Endometrial microvascular endothelial cells (primary cell): Measurements from ENCODE around the gene PLEKHM2. TPM values are rescaled to one million over a fixed set of nuclear protein-coding genes. Genes with fewer than 3 reads are reported as not detected.

Source experiments
- in situ Hi-C: cut with HindIII; loops from 2 replicates; pipeline ENCODE4 v1.10.0; 2017; ENCODE audit warnings: low sequenced_read_pairs, low pct_unique_long_range_greater_than_20kb; ENCODE audit errors: inconsistent ontology term
- total RNA-seq: library from RNA; depleted of rRNA; stranded (reverse); fragments of >200 nt; gene quantifications from one replicate; pipeline ENCODE4 v1.2.3, GENCODE V29; 2015; ENCODE audit errors: inconsistent ontology term

PLEKHM2 gene
- total RNA-seq, 1 donor from 2014 or later = 42.1 TPM

GRCh38 chr1:15671430-15671829 is 12.7 kb upstream of the PLEKHM2 start:
- in situ Hi-C loops = no loop called here

DNA sequence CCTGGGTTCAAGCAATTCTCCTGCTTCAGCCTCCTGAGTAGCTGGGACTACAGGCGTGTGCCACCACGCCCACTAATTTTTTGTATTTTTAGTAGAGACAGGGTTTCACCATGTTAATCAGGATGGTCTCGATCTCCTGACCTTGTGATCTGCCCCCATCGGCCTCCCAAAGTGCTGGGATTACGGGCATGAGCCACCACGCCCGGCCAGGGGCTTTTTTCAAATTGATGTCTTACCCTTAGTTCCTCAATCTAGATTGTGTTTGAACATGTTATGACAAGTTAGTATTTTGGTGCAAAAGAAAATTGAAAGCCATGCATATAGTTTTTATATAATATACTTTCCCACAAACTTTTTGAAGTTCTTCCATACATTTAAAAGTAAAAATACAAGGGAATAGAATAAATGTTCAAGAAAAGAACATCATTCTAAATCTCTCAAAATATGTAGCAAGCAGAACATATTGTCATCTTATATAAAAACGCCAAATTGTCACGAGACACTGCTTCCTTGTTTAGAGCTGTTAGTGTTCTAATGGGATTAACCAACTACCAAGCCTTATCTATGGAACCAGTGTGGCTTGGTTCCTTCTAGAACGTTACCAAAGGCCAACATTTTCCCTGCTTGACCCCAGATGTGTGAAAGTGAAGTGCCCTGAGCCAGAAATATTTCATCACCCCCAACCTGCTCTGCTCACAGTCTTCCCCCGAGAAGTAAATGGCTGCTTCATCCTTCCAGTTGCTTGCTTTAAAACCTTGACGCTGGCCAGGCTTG is 9.5 kb upstream of the PLEKHM2 start:
- in situ Hi-C loops = no loop called here

DNA sequence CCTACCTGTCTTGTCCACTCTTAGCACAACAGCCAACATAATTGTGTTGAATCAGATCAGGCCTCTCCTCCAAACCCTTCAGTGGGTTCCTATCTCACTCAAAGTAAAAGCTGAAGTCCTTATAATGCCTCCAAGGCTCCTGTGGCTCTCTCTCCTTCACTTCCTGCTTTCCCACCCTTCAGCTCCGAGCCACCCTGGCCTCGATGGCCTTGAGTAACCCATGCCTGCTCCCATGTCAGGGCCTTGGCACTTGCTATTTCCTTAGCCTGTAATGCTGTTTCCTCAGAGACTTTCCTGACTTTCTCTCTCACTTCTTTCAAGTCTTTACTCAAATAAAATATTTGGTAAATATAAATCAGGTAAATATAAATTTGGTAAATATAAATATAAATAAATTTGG is 8.1 kb upstream of the PLEKHM2 start:
- in situ Hi-C loops = no loop called here

- in situ Hi-C loops = no loop called here
These were observed 7.1 kb upstream of the PLEKHM2 start for GRCh38 chr1:15676688-15677661.

DNA sequence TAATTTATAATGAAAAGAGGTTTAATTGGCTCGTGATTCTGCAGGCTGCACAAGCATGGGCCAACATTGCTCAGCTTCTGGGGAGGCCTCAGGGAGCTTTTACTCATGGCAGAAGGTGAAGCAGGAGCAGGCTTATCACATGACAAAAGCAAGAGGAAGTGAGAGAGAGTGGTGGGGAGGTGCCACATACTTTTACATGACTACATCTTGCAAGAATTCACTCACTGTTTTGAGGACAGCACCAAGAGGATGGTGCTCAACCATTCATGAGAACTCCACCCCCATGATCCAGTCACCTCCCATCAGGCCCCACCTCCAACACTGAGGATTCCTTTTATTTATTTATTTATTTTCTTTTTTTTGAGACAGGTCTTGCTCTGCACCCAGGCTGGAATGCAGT is 5.5 kb upstream of the PLEKHM2 start:
- in situ Hi-C loops = no loop called here

DNA sequence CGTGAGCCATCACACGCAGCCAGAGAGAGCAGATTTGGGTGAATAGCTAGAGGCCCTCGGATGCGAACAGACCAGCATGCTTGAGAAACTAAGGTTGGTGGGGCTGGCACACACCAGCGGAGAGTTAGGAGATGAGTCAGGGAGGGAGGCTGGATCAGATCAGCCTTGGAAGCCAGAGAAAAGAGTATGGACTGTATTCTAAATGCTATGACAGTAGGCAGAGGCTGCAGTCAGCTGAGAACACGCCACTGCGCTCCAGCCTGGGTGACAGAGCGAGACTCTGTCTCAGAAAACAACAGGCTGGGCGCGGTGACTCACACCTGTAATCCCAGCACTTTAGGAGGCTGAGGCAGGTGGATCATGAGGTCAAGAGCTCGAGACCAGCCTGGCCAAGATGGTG is 4.0 kb upstream of the PLEKHM2 start:
- in situ Hi-C loops = no loop called here

DNA sequence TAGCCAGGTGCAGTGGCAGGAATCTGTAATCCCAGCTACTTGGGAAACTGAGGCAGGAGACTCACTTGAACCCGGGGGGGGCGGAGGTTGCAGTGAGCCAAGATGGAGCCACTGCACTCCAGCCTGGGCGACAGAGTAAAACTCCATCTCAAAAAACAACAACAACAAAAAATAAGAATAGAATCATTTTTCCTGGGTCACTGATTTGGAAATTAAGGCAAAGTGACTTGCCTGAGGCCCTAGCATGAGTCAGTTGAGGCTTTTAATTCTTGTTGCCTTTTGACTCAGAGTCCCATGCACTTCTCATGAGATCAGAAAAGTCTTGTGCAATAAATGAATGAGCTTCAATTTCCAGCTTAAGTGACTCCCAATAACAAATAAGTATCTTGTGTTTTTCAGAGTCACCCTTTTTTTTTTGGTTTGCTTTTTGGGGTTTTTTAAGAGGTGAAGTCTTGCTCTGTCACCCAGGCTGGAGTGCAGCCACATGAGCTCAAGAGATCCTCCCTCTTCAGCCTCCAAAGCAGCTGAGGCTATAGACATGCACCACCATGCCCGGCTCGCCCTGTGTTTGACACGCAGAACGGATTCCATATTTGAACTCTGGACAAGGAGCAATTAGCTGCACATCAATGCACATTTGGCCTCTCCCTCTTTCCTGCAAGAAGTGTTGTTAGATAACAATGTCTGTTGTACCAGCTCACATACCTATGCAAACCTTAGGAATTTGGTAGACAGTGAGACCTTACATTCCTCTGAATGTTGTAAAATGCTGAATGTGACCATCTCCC is 3.4 kb upstream of the PLEKHM2 start:
- in situ Hi-C loops = no loop called here

- in situ Hi-C loops = no loop called here
These were observed 2.5 kb upstream of the PLEKHM2 start for GRCh38 chr1:15681349-15682292.

GRCh38 chr1:15682936-15683341 is 1.2 kb upstream of the PLEKHM2 start:
- in situ Hi-C loops = no loop called here

DNA sequence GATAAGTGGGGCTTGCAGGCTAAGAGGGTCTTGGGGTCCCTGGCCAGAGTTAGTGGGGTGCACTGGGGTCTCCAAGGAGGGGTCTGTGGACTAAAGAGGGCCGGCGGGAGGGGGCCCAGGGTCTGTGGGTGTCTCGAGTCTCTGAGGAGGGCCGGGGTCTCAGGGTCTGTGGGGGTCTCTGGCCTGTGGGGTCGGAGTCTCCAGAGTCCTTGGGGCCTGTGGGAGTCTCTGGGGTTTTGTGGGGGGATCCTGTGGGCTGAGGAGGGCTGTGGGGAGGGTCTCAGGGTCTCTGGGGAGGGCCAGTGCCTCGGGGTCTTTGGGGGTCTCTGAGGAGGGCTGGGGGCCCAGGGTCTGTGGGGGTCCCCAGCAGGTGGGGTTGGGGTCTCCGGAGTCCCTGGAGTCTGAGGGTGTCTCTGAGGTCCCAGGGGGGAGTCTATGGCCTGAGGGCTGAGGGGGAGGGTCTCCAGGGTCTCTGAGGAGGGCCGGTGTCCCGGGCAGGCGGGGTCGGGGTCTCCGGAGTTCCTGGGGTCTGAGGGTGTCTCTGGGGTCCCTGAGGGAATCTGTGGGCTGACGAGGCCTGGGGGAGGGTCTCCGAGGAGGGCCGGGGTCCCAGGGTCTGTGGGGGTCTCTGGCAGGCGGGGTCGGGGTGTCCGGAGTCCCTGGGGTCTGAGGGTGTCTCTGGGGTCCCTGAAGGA is 628 bp upstream of the PLEKHM2 start:
- in situ Hi-C loops = no loop called here

GRCh38 chr1:15684468-15685291 is 560 bp downstream of the PLEKHM2 start:
- in situ Hi-C loops = no loop called here

DNA sequence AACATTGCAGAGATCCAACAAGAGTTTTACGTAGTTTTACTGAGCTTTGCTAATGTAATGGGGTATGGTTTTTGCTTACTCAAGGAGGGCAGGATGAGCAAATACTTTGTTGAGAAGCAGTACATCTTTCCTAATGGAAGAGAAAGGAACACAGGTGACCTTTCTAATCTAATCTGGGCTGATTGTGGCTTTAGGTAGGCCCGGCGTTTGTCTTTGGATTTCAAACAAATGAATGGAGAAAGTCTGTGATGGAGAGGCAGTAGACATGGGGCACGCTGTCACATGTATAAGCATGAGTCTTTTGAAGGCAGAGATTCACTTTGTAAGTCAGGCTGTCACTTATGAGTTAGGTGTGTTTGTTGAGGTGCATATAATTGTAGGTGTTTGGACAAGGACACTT is 1.7 kb downstream of the PLEKHM2 start:
- in situ Hi-C loops = no loop called here

DNA sequence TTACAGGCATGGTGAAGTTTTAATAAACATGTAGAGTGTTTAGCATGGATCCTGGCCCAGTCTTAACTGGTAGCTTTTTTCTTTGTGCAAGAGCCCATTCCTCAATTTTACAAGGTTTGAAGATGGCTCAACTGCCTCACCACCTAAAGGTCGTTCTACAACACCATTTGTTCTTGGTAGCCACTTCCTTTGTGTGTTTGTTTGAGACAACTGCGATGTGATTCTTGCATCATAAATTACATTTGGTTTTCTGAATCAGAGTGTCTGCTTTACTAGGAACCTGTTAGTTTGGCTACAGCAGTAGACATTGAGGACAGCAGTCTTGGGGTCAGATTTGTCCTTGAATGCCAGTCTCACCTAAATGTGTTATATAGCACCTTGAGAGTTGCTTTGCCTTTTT is 3.3 kb downstream of the PLEKHM2 start:
- in situ Hi-C loops = no loop called here

GRCh38 chr1:15690317-15690716 is 6.2 kb downstream of the PLEKHM2 start:
- in situ Hi-C loops = no loop called here

DNA sequence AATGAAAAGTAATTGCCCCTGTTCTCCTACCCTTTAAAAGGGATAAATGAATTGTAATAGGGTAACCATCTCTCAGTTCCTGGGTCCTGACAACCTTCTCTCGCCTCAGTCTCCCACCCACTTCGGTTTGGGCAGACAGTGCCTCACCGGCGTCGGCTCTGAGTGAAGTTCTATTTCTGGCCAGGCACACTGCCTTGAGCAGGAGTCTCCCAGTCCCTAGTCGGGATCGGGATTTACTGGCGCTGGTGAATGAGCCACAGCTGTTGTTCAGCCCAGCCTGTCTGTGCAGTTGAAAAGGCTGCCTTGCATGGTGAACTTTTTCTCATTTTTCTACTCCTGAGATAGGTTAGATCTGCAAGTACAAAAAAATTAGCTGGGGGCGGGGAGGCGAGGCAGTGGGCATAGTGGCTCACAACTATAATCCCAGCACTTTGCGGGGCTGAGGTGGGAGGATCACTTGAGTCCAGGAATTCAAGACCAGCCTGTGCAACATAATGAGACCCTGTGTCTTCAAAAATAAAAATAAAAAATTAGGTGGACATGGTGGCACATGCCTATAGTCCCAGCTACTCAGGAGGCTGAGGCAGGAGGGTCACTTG is 7.4 kb downstream of the PLEKHM2 start:
- in situ Hi-C loops = no loop called here

- in situ Hi-C loops = no loop called here
These were observed 8.1 kb downstream of the PLEKHM2 start for GRCh38 chr1:15692121-15692682.
